GM19372 (cell line): Measurements from ENCODE around the gene TRIM65.
A peak's percentile ranks its signal among the peaks of the same experiment; 100 is the strongest.

Source experiments
- ATAC-seq: cut with Tn5 transposase; IDR thresholded peaks from one replicate; pipeline ENCODE4 v1.9.1; 2021; ENCODE audit warnings: mild to moderate bottlenecking, low read depth, moderate library complexity; ENCODE audit not compliant: unreplicated experiment

The TRIM65 gene, protein sequence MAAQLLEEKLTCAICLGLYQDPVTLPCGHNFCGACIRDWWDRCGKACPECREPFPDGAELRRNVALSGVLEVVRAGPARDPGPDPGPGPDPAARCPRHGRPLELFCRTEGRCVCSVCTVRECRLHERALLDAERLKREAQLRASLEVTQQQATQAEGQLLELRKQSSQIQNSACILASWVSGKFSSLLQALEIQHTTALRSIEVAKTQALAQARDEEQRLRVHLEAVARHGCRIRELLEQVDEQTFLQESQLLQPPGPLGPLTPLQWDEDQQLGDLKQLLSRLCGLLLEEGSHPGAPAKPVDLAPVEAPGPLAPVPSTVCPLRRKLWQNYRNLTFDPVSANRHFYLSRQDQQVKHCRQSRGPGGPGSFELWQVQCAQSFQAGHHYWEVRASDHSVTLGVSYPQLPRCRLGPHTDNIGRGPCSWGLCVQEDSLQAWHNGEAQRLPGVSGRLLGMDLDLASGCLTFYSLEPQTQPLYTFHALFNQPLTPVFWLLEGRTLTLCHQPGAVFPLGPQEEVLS

DNA sequence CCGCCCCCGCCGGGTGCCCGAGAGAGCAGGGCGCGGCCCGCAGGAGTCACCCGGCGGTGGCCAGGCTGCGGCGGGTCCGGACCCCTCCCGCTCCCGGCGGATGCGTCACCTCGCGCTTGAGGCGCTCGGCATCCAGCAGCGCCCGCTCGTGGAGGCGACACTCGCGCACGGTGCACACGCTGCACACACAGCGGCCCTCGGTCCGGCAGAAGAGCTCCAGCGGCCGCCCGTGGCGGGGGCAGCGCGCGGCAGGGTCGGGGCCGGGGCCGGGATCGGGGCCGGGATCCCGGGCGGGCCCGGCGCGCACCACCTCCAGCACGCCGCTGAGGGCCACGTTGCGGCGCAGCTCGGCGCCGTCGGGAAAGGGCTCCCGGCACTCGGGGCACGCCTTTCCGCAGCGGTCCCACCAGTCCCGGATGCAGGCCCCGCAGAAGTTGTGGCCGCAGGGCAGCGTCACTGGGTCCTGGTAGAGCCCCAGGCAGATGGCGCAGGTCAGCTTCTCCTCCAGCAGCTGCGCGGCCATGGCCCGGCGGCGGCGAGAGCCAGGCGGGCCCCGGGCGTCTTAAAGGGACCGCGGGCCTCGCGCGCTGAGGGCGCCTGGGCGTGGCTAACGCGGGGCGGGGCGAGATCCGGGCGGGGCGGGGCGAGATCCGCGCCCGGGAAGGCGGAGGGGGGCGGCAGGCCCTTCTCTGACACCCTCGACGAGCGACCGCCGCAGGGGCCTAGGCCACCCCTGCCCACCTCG is at the start of gene TRIM65:
TSS of gene TRIM65 (minus strand) at position 537 of the 745 bp plus-strand sequence. CDS start at position 523, 14 bp downstream.
- peak; percentile 61 for ATAC-seq

DNA sequence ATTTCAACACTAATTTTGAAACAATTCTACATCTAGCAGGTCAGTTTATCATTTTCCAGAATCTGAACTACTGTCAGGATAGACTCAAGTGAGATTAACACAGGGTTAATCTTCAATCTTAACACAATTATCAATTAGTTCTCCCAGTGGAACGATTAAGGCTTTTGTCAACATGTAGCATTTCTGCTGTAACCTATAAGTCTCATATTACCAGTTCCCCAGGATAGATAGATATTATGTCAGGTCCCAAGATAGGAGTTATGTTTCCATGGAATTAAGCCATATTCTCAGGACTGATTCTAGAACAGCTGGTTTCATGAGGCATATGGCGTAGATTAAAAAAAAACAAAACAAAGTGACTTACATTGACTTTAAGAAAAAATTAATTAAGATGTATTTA is 48.5 kb upstream of the TRIM65 start:
- no peak for ATAC-seq

DNA sequence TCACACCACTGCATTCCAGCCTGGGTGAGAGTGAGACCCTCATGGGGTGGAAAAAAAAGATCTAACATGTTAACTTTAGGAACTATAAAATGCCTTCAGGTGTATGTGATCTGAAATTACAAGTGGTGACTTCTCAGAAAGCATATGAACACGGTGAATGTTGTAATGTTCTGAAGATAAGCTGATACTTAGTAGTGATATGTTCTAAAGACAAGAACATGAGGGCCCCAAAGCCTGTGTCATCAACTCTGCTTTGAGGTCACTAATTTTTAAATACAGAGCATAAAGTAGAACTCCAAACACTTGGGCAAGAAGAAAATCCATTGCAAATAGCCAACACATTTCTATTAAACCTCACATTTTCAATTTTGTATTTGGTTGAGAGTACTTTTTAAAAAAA is 46.7 kb upstream of the TRIM65 start:
- no peak for ATAC-seq

DNA sequence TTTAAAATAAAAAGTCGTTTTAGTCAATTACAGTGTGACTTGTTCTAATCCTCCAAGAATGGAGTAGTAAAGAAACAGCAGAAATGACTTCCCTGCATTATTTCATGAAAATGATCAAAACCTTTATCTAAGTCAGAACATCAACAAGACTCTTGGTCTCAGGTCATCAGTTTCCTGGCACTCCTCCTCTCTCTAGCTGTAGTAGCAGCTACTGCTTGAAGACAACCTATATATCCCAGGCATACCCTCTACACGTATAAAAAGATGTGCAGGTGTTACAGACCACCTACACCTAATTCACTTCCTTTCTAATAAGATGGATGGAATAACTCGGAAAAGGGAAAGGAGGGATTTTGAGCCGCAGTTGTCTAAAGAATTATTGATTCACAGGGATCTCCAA is 45.7 kb upstream of the TRIM65 start:
- ATAC-seq: no peak

DNA sequence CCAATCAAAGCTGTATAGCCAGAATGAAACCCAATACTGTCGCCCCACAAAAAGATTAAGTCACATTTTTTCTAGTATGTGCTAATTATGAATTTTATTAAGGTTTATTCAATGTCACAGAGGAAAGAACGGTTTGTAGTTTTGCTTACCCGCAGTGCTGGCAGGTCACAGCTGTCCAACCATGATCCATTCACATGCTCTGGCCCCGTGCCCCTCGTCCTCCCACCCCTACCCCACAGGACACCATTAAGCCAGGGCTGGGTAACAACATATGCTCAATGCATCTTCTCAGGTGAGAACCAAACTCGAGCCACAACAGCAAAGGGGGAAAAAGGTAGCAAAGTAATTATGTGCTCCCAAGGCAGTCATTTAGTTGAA is 44.7 kb upstream of the TRIM65 start:
- no peak for ATAC-seq

- ATAC-seq: peak; percentile 99
Observed at GRCh38 chr17:75940727-75941441, 44.1 kb upstream of the TRIM65 start, which contains the start of gene FBF1. Gene FBF1, minus strand, starts transcription at chr17:75941042. Its CDS starts 2,893 bp downstream, at chr17:75938149.

DNA sequence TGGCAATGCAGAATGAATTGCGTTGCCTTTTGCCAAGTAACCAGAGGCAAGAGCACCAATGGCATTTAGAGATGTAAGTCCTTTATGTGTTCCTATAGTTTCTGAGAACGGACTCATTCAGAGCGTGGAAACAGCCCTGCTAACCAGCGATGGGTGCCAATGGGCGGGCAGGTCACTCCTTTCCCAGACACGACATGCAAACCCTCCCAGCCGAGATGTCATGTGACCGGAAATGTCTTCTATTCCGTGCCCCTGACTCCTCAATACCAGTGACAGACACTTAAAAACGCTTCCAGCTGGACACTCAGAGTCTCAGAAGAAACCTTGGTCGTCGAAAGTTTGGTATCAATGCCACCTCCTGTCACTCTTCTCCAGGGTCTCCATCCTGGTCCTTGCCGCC is 40.9 kb upstream of the TRIM65 start:
- ATAC-seq: no peak

DNA sequence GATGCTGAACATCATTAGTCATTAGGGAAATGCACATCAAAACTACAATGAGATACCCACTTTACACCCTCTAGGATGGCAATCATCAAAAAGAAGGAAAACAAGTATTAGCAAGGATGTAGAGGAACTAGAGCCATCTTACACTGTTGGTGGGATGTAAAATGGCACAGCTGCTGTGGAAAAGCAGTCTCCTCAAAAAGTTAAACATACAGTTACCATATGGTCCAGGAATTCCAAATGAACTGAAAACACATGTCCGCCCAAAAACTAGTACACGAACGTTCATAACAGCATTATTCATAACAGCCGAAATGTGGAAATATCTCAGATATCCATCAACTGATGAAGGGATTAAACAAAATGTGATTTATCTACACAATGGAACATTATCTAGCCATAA is 37.1 kb upstream of the TRIM65 start:
- ATAC-seq: no peak

DNA sequence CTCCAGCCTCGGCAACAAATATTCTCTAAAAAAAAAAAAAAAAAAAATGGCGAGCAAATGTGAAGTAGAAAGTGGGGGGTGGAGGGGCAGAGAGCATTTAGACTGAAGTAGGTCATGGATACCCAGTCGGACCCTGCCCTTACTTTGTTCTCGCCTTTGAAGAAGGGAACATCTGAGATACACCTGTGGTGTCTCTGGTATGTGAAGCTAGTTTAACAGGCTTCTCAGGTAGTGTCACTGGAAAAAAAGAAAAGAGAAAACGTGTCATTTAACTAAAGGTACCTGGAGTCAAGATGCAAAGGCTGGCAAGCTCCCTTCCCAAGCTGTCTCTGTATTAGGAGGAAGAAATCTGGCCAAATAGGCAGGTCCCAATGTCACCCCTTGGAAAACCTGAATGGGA is 36.1 kb upstream of the TRIM65 start:
- no peak for ATAC-seq

DNA sequence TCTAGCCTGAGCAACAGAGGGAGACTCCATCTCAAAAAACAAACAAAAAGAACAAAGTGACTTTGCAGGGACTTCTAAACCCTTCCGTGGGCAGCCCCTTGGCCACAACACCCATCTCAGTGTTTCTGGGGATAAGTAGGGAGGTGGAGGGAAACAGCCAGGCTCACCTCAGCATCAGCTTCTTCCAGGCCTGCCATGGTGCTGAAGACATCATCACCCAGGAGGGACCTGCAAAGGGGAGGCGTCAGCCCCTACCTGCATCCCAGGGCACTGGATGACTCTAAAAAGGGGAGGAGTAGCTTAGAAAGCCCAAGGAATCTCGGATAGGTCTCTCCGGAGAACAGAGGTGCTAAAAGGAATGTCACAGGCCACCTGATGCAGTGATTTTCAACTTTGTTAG is 34.3 kb upstream of the TRIM65 start:
- ATAC-seq: no peak

DNA sequence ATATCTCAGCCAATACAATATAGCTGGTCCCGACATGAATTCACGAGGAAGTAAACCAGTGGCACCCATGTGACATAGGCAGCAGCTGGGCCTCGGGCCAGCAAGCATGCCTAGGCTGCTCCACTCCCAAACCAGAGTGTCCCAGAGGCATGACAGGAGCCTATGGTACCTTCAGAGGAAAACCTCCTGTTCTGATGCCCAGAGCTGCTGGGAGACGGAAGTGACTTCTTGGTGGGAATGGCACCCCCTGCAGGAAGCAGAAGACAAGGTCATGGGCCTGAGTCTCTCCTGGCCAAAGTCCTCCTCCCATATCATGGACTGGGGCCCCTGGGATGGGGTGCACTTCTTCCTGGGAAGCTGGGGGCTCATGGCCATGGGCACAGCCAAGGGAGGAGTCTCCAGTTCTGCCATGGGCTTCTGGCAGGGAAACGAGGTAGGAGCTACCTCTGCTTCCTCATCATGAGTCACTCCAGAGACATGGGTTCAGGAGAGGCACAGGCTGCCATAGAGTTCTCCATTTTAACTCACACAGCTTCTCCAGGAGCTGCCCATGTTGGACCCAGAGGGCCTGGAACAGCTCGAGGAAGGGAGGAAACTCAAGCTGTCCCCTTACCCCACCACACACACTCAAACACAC is 30.7 kb upstream of the TRIM65 start:
- ATAC-seq: no peak

DNA sequence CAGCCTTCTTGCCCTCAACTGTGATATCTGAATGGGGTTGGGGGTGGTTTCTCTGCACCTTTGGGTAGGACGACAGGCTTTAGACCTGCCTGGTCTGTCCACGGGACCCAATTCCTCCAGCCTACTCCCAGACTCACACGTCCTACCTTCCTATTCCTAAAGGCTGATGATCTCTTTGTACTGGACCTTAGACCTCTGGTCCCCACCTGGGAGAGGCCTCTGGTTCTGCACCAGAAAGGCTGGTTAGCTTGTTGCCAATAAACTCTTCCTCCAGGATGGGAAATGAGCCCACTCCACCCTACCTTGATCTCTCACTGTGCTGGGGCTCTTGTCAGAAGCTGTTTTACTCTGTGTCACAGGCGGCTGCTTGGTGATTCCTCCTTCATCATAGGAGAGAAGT is 29.7 kb upstream of the TRIM65 start:
- no peak for ATAC-seq

GRCh38 chr17:75925912-75926311 is 29.2 kb upstream of the TRIM65 start:
- ATAC-seq: no peak

DNA sequence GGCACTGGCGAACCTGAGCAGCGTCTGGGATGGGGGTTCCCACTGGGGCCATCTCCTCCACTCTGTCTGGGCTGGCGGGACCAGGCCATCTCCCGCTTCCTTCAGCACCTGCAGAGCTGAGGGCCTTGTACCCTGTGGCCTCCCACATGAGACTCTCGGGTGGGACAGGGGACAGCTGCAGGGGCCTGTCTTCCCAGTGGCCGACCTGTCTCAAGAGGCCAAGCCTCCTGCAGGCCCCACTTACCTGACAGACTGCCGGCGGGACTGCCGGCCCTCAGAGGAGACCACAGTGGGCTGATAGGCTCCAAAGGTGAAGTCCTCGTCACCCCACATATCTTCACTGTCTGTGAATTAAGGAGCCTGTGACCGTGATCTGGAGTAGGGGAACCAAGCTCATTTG is 28.4 kb upstream of the TRIM65 start:
- ATAC-seq: no peak

GRCh38 chr17:75922963-75923874 is 26.5 kb upstream of the TRIM65 start:
- no peak for ATAC-seq

- no peak for ATAC-seq
Observed at GRCh38 chr17:75922173-75922961, 25.6 kb upstream of the TRIM65 start.

DNA sequence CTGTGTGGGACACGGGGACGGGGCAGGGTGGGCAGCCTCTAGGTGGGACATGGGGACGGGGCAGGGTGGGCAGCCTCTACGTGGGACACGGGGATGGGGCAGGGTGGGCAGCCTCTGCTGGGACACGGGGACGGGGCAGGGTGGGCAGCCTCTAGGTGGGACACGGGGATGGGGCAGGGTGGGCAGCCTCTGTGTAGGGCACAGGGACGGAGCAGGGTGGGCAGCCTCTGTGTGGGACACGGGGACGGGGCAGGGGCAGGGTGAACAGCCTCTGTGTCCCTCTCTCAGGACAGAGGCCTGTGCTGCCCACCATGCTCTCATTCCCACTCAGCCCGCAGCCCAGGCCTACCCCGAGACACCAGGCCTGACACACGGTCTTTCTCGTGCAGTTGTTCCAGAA is 24.8 kb upstream of the TRIM65 start:
- ATAC-seq: no peak

- no peak for ATAC-seq
Observed at GRCh38 chr17:75920045-75920560, 23.4 kb upstream of the TRIM65 start.
